Activated T-cell treated with anti-CD3 and anti-CD28 coated beads, Interleukin-2, amount 50 U/mL, for 1 hour (primary cell): ENCODE results near the gene USP37.

Experiments
- DNase-seq: peaks from one replicate; pipeline ENCODE4 v3.0.0-alpha.2; 2020

USP37 gene

DNA sequence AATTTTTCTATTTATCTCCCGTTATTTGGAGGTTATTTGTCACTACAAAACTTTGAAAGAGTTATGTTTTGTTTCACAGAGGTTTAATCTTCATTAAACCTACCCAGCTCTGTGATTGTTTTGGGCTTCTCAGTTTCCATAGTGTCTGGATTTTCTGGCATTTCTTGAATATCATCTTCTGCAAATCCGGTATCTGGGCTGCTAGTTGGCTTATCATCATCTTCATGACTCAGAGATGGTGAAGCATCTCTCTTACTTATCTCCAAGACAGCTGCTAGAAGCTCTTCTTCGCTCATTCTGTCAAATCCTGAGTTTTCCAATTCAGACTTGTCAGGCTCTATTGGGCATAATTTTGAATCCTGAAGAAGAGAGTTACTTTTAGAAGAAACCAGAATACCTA lies 93.6 kb downstream of the USP37 start:
- no peak for DNase-seq

DNA sequence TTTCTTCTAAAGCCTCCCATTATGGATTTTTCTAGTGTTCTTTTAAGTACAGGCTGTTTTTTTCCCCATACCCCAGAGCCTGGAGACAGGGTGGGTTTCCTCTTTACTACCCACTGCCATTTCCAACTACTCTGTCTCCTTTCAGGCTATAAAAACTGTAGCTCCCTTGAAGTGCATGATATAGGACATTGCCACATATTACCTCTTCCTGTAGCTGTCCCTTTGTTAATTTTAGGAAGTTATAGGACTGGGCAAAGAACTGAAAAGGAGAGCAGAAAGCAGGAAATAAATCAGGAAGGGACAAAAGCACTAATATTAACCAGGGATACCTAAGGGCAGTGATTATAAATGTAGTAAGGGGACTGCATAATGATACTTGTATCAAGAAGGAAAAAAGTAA lies 95.2 kb downstream of the USP37 start:
- DNase-seq: no peak

DNA sequence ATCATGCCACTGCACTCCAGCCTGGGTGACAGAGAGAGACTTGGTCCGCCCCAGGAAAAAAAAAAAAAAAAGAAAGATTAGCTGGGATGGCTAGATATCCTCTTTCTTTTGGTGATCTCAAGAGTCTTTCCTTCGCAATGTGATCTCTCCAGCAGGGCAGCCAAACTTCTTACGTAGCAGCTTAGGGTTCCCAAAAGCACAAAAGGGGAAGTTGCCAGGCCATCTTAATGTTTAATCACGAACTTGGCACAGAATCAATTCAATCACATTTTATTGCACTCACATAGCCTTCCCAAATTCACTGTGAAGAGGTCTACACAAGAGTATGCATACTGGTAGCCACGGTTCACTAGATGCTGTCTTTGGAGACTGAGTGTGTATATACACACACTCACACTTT lies 96.2 kb downstream of the USP37 start:
- no peak for DNase-seq

- DNase-seq: no peak
Observed at GRCh38 chr2:218471036-218471435, 97.1 kb downstream of the USP37 start.

- DNase-seq: no peak
Observed at GRCh38 chr2:218470448-218470847, 97.7 kb downstream of the USP37 start.

GRCh38 chr2:218465987-218466633 lies 102.0 kb downstream of the USP37 start:
- no peak for DNase-seq

DNA sequence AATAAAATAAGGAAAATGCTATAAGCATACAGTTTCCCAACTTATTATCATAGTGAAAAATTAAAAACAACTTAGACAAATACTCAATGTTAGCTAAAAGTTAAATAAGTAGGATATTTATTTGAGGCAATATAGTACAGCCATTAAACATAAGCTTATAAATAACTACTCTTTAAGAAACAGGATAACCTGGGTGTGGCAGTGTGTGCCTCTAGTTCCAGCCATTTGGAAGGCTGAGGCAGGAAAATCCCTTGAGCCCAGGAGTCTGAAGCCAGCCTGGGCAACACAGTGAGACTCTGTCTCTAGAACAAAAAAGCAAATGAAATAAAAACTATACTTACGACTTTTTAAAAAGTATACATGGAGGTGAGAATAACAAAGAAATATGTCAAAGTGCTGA lies 109.6 kb downstream of the USP37 start:
- DNase-seq: no peak

DNA sequence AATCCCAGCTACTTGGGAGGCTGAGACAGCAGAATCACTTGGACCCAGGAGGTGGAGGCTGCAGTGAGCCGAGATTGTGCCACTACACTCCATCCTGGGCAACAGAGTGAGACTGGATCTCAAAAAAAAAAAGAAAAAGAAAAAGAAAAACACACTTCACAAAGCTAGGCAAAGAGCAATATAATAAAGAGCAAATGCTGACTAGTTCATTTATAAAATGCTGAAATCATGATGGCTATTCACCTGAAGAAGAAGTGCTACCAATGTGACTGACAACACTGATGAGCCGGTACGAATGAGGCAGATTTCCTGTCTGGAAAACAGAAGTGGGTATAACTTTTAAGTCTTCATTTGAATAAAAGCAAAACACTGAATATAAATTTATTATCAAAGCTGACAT lies 111.3 kb downstream of the USP37 start:
- no peak for DNase-seq

GRCh38 chr2:218452079-218452478 lies 116.1 kb downstream of the USP37 start:
- DNase-seq: no peak

DNA sequence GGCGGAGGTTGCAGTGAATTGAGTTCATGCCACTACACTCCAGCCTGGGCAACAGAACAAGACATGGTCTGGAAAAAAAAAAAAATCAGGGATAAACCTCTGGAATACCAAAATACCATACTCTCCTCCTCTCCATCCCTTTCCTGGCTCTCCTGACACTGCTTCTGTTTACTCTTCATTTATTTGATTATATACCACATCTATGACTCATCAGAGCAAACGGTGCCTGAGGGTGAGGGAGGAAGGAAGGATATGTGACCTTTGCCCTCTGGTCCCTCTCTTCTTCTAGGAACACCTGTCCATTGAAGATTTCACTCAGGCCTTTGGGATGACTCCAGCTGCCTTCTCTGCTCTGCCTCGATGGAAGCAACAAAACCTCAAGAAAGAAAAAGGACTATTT lies 119.2 kb downstream of the USP37 start:
- no peak for DNase-seq

GRCh38 chr2:218447072-218447471 lies 121.1 kb downstream of the USP37 start:
- no peak for DNase-seq

DNA sequence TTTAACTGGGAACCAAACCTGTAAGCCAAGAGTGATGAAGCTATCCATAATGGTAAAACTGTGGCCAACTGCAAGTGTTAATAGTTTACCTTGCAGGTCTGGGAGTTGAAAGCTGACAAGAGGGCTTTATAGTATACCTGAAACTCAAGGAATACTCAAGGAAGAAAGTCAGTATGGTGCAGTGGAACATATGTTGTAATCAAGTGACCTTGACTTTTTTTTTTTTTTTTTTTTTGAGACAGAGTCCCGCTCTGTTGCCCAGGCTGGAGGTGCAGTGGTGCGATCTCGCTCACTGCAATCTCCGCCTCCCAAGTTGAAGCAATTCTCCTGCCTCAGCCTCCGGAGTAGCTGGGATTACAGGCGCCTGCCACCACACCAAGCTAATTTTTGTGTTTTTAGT lies 121.6 kb downstream of the USP37 start:
- DNase-seq: no peak

- DNase-seq: no peak
Observed at GRCh38 chr2:218445602-218446001, 122.5 kb downstream of the USP37 start.

DNA sequence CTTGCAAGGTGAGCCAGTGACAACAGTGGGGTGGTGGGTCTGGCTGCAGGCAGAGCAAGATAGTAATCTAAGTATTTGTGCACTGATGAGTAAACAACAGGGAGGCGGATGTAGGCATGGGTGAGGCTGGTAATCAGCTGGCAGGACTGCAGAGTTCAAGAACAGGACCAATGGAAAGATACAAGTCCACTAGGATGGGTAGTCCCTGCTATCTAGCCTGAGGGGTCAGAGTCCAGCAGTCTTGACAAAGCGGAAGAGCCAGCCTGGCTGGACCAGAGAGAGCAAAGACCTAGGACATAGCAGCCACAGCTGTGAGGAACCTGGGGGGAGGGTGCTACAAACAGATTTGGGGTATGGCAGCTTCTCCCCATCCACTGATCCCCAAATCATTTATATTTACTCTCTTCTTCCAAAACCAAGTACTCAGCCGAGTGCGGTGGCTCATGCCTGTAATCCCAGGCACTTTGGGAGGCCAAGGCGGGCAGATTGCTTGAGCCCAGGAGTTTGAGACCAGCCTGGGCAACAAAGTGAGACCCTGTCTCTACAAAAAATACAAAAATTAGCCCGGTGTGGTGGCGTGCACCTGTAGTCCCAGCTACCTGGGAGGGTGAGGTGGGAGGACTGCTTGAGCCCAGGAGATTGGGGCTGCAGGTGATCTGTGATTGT lies 123.3 kb downstream of the USP37 start:
- DNase-seq: no peak

GRCh38 chr2:218438596-218438995 lies 129.6 kb downstream of the USP37 start:
- no peak for DNase-seq

DNA sequence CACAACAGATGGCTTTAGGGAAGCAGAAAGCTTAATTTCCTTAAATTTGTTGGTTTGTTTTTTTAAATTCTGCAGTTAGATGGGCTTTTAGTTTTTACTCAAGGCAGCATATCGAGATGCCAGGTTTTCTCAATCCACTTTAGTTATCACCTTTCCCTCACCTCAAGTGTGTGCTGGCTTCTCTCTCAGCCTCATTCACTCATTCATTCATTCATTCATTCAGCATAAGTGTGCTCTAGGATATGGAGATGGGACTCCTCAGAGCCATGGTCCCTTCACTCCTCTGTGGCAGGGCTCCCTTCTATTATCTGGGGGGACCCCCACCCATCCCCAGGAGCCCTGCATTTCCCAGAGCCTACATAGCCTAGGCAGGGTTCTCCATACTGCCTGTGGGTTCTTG lies 130.2 kb downstream of the USP37 start:
- no peak for DNase-seq

DNA sequence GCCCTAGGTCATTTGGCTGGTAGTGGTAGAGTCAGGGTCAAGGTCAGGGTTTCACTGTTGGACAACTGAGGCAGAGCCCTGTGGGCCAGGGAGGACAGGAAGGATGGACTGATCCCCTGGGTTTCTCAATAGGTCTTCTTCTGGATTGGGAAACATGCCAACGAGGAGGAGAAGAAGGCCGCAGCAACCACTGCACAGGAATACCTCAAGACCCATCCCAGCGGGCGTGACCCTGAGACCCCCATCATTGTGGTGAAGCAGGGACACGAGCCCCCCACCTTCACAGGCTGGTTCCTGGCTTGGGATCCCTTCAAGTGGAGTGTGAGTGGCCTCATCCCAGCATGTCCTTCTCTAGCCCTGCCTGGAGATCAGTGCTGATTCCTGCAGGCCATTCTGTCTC lies 131.2 kb downstream of the USP37 start:
- DNase-seq: no peak

DNA sequence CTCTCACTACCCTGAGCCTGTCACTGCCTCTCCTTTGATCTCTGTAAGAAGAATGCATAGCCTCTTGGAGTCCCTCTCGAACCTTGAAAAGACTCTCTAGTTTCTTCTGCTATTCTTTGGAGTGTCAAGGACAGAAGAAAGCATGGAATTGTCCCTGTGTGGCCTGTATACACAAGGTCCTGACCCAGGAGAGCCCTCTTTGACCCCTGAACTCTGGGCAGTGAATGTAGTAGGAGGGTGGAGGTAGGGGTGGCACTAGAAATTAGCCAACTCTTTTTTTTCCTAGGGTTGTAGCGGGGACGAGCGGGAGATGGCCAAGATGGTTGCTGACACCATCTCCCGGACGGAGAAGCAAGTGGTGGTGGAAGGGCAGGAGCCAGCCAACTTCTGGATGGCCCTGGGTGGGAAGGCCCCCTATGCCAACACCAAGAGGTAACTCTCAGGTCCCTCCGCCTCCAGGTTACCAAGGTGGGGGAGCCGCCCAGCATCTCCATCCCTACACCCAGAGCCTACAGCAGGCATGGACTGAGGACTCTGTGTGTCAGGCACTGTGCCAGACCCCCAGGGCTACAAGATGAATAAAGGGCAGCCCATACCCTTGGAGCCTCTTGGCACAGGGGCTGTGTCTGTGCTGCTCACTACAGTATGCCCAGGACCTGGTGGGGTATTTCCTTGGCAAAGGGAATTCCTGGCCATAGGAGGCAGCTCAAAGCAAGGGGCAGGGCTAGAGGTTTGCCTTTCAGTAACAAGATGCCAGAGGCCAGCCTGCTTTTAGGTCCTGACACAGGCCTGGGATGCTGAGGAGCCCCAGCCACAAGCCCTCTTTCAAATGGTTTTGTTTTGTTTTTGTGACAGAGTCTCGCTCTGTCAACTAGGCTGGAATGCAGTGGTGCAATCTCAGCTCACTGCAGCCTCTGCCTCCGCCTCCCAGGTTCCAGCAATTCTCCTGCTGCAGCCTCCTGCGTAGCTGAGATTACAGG lies 132.9 kb downstream of the USP37 start:
- DNase-seq: no peak

GRCh38 chr2:218434456-218434855 lies 133.7 kb downstream of the USP37 start:
- DNase-seq: no peak

GRCh38 chr2:218432676-218433365 lies 135.3 kb downstream of the USP37 start:
- no peak for DNase-seq

- DNase-seq: no peak
Observed at GRCh38 chr2:218431878-218432277, 136.3 kb downstream of the USP37 start.

GRCh38 chr2:218430721-218431120 lies 137.4 kb downstream of the USP37 start:
- no peak for DNase-seq
